AG08396 (cell line): Measurements from ENCODE around the gene ZNF385C.
"Not testable (repeated sequence)": the region's sequence is repeated elsewhere in the genome, so short reads cannot be mapped to it uniquely, and the experiment has no call there.

ENCODE experiments used
- DNase-seq: peaks from one replicate; pipeline ENCODE4 v3.0.0; 2012; ENCODE audit warnings: low spot score, mixed read lengths

Gene ZNF385C

DNA sequence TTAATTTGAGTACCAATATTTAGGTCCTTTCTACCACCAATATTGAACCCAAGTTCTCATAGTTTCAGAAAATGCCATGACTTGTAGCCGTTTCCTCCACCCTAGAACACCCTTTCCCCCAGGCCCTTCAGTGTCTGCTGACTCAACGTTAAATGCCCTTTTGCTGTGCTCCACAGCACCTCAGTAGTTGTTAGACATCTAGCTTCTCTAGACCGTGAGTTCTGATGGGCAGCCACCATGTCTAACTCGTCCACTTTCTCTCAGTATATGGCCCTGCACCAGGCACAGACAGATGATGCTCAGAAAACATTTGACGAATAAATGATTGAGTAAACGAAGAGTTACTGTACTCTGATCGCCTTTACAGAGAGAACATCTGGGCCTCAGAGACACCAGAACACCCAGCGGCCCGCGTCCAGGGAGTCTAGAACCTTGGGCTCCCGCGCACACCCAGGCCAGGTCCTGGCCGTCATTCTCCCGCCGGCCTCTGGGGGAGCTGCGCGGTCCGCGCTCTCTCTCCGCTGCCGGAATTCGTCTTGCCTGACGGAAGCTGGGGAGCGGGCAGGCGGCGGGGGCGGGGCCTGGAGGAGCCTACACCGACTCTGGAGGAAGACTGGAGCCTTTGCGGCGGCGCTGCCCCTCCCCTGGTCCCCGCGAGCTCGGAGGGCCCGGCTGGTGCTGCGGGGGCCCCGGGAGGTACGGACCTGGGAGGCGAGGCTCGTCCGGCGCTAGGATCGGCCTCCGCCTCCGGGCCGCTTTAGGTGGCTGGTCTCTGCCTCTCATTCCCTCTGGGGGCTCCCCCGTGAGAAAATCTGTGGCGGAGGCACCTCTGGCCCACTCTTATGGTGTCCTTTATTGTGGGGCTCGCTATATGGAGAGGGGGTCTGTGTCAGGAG lies 78.5 kb downstream of the ZNF385C start, which contains the start of gene NKIRAS2:
Gene NKIRAS2 (plus strand): TSS at position 582 of the 896 bp plus-strand sequence. CDS start 1,488 bp downstream, outside the sequence.
- DNase-seq: peak; percentile 96

DNA sequence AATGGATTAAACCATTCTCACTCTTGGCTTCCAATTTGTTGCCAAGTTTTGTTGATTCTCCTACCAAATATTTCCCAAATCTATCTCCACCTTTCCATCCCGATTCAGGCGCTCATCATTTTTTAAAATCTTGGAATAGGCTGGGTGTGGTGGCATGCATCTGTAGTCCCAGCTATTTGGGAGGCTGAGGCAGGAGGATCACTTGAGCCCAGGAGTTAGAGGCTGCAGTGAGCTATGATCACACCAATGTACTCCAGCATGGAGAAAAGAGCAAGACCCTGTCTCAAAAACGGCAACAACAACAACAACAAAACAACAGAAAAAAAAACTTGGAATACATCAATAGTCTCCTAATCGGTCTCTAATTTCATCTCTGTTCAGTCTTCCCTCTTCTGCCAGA lies 79.3 kb downstream of the ZNF385C start:
- no peak for DNase-seq

DNA sequence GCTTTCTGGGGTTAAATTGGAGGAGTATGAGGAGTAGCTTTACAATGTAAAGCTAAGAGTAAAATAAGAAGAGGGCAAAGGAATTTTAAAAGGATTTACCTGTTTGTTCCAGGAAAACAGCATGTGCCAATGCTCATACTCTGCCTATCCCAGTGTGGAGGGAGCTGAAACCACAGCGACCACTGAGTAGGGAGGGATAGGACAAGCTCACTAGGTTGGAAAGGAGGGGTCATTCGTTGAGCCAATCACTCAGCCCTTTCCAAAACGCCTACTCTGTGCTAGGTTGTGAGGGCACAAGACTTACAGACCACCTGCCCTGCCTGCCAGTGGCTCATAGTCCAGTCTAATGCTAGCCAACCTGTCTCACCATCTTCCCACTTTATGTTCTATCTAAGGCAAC lies 79.9 kb downstream of the ZNF385C start:
- DNase-seq: no peak

DNA sequence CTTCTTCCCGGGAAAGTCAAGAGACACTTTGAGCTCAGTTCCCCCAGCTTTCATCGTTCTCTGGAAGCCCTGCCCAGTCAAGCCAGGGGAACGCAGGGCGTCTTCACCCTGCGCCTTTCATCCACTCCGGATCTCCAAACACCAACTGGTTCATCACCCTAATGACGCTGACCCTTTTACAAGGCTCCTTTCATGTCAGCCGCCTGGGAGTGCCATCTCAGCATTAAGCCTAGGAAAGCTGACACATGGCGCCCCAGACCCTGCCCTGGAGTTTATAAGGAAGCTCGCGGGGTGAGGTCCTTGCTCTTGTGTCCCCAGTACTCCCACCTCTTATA lies 80.4 kb downstream of the ZNF385C start:
- DNase-seq: no peak

DNA sequence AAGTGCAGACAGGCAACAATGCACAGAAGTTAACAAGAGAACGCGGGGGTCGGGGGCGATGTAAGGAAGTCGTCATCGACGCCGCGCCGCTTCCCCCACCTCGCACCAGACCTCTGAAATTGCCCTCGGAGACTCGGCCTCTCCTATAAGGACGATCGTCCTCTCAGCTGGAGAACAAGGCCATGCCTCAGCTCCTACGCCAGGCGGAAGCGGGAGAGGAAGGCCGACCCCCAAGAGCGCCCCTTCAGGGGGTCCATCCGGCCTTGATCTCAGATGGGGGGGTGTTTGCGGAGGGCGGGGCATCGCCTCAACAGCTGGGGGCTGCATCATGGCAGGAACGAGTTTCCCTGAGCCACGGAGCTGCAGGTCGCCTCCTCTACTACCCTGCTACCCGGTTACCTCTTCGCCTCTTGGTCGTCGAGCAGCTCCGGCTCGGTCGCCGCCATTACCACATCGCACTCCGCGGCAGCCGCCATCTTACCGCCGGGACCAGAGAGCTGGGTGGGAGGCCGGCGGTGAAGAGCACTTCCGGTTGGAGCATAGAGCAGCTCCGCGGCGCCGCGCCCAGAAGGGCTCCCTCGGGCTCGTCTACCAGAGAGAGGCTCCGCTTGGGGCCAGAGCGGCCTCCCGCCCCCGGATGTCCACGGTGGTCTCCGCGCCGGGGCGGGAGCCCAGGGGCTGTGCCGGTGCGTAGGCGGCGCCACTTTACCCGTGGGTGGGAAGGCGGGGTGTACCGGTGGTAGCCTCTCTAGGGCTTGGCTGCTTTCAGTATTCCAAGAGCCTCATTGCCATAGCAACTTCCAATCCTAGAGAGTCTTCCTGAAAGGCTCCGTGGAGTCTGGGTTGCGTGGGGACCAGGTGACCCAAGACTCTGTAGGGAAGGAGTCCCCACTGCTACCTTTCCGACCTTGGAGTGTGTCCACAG lies 81.1 kb downstream of the ZNF385C start, which contains the start of gene DNAJC7:
Gene DNAJC7 (minus strand): TSS at position 499 of the 925 bp plus-strand sequence. CDS start 23 bp downstream, at position 476.
- DNase-seq: peak; percentile 94

DNA sequence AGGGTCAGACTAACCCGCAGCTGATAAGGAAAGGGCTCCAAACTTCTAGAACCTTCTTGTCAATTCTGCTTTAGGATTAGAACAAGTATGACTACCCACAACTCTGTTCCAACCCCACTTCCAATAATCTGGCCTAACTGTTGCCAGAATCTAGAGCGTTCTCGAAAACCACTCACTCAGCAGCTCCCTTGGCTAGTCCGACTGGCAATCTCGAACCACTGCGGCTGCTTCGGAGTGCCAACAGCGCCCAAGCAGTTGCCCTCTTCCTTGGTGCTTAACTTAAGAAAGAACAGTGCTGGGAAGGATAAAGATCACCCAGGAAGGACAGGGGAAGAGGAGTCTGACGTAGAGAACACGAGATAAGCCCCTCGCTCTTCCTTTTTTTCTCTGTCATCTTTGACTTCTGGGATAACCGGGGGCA lies 81.9 kb downstream of the ZNF385C start:
- DNase-seq: no peak

DNA sequence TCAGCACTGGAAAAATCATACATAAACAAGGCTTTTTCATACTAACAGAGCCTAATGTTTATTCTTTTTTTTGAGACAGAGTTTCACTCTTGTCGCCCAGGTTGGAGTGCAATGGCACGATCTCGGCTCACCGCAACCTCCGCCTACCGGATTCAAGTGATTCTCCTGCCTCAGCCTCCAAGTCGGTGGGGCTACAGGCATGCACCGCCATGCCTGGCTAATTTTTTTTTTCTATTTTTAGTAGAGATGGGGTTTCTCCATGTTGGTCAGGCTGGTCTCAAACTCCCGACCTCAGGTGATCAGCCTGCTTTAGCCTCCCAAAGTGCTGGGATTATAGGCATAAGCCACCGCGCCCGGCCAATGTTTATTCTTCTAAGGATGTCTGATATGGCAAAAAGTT lies 84.5 kb downstream of the ZNF385C start:
- DNase-seq: not testable (repeated sequence)

DNA sequence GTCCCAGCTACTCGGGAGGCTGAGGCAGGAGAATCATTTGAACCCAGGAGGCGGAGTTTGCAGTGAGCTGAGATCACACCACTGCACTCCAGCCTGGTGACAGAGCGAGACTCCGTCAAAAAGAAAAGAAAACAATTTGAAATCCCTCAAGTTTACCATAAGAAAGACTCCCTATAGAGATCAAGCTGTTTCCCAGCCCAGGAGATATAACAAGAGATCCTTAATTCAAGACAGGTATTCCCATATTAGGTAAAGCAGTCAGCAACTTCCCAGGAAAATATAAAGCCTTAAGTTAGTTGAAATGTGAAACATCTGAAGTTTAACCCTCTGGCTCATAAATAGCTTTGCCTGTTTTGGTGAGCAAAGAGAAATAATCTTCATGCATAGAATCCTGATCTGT lies 85.9 kb downstream of the ZNF385C start:
- not testable (repeated sequence) for DNase-seq

DNA sequence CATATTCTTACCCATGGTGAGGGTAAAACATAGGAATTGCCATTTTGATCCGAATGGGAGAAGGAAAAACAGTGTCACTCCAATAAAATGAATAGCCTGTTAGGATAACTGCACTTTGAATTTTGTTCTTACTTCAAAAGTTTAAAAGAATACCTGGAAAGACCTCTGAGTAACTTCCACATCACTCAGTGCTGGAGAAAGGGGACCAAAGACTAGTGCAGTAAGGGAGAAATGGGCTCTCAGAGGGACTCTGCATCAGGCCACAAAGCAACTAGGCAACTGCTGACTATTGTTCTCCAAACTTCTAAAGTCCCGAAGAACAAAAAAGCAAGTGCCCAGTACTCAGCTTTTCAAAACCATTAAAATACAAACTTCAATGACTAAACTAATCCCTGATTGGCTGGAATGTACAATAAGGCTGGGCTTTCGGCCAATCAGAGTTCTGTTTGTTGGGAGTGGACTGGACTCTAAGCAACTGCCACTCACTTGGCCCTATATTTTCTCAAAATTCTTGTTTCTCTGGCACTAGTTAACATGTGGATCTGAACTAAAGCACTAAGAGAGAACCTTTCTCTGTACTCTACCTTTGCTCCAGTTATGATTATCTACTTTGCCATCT lies 87.3 kb downstream of the ZNF385C start:
- peak; percentile 68 for DNase-seq

DNA sequence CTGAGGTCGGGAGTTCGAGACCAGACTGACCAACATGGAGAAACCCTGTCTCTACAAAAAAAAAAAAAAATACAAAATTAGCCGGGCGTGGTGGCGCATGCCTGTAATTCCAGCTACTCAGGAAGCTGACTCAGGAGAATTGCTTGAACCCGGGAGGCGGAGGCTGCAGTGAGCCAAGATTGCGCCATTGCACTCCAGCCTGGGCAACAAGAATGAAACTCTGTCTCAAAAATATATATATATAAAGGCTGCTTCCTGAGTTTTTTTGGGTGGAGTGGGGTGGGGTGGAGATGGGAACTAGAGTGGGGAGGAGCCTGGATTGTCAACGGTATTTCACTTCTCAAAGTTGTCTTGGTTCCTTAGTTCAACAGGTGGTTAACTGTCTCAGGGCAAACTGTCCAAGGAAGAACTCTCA lies 88.0 kb downstream of the ZNF385C start:
- DNase-seq: not testable (repeated sequence)

DNA sequence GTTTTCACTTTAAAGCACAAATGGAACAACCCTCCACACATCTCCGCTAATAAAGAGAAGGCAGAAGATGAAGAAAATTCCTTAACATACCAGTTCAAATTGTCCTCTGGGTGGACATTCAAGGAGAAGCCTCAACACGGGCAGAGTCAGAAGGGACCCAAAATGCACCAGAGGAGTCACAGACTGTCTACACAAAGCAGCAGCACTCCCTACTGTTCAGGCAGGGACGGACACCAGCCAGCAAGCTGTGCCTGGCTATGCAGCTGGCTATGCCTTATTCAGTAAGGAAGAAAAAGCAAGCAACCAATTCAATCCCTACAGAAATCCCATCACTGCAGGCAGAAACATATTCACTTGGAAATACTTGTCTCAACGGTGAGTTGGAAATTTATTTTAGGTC lies 89.1 kb downstream of the ZNF385C start:
- no peak for DNase-seq

DNA sequence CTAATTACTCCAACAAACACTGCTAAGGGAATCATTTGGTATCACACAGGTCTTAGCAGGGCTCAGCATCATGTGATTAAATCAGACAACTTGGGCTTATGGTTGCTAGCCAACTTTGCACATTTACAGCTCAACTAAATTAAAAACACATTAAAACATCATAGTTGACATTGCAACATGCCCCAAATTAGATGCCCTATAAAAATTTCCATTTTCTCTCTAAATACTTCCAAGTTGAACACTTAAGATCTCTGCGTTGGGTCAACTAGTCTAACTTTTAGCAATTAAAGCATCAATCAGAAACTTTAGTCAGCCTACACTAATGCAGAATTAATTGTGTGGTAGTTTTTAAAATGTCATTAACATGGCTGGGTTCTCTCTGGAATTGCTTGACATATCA lies 93.1 kb downstream of the ZNF385C start:
- no peak for DNase-seq

DNA sequence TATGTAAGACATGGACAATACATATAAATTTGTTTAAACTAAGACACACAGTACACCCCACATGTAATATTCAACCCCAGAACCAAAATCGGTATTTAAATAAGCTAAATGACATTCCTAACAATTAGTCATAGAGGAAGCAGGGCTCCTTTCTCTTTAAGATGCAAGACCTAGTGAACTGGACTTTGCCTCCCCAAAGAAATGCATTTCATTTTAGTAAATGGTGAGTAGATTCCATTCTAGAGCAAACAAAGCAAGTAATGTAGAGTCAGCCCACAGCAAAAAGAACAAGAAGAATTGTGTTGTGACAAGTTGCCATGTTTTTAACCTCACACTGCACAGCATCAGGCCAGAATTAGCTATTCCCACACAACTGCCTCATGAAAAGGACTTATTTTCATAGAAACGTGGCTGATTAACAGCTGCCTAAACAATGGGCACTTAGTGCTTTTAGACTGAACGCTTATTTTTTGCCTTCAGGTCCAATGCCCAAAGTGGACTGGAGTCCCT lies 95.4 kb downstream of the ZNF385C start:
- no peak for DNase-seq

DNA sequence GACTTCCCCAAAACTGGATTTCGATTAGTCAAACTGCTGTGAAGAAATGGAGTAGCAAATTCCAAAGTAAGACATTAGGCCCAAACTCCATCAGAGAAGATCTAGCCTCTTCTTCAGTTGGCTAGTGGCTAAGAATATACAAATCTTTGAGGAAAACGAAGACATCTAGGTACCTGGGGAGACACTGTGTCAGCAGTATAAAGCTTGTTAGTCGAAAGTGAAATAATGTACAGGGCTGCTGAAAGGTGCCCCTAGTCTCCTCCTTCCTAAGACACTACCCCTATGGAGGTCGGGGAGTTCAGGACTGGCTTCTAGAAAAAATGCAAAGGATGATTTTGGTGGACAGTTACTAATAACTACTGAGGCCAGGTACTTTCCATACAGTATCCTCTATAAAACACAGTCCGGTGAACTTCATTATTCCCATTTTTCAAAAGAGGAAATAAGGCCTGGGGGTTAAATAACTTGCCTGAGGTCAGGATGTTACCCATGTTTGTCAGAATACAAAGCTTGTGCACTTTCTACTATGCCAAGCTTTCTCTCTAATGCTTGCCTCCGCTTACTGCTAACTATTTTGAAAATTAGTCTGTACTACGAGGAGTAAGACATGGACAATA lies 96.0 kb downstream of the ZNF385C start:
- DNase-seq: no peak

DNA sequence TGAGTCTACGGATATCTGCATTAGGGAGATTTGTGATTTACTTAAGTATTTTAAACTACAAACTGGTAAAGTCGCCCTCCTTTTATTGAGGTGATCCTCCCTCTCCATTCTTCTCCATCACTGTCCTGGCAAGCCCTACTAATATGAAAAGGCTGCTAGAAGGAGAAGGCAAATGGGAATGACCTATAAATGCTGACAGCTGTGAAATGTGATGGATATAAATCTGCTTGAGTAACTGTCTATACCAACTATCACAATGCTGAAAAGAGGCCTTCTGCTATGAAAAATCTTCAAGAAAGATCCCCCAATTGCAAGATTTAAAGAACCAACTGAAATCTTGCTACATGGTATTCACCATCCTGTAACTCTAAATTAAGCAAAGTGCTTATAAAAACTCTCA lies 96.5 kb downstream of the ZNF385C start:
- DNase-seq: no peak

DNA sequence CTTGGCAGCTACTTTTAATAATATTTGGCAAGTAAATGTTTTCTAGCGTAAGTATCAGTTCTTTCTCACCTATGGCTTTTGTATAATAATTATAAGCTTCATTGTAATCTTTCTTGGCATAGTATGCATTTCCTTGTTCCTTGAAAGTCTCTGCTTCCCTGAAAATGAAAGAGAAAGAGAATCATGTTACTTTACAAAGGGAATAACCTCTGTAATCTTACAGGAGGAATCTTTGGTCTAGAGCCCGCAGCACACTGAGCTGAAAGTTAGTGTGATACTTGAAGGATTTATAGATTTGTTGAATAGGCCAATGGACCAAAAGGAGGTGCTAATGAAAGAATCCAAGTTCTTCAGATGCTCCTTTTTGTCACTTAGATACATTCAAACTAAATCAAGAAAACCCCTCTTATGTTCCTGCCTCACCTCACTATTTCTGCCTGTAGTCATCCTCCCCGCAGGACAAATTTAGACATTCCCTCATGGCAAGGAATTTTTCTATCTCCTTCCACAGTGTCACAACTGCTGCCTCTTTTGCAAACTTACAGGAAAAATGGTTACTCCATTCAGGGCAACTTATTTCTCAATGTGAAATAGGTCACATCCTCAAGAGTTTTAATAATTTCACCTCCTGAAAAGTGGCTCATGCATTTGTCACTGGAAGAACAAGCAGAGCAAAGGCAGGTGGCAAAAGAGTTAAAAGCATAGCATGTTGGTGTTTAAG lies 97.7 kb downstream of the ZNF385C start:
- no peak for DNase-seq

DNA sequence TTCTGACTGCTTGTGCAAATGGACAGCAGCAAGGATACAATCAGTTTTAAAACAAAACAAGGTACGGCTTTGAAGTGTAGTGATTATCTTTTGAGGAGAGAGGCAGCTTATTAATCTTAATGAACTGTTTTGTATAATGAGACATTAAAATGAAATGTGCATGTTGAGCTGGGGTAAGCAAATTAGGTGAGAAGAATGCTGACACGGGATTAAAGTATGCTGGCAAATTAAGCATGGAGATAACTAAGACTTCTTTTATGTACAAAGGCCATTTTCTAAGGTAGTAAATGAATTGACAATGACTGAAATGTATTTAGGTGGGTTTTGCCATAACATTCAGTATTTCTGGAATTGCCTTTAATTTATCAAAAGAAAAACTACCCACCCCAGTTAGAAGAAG lies 99.8 kb downstream of the ZNF385C start:
- DNase-seq: no peak

DNA sequence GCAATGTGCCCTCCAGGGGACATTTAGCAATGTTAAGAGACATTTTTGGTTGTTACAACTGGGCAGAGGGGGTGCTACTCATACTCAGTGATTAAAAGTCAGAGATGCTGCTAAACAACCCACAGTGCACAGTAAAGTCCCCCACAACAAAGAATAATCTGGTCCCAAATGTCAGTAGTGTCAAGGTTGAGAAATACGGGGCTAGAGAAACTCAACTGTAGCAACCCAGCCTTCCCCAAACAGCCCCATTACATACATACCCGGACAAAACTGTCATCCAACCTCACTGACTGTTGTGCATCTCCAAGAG lies 101.5 kb downstream of the ZNF385C start:
- DNase-seq: no peak

DNA sequence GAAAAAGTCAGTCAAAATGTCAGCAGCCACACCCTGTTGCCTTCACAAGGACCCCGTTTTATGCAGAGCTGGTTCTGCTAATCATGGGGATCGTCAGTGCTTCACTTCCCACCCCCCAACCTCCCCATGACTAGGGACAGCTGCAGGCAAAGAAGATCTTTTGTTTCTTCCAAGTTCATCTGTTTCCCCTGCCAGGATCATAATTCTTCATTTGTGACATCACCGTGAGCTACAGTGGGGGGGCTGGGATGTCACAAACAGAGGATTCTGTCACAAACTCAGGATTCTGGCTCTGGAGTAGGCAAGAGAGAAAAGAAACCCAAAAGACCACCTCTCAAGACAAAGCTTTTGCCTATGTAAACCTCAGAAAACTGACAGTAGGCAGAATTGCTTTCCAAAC lies 105.7 kb downstream of the ZNF385C start:
- DNase-seq: no peak

DNA sequence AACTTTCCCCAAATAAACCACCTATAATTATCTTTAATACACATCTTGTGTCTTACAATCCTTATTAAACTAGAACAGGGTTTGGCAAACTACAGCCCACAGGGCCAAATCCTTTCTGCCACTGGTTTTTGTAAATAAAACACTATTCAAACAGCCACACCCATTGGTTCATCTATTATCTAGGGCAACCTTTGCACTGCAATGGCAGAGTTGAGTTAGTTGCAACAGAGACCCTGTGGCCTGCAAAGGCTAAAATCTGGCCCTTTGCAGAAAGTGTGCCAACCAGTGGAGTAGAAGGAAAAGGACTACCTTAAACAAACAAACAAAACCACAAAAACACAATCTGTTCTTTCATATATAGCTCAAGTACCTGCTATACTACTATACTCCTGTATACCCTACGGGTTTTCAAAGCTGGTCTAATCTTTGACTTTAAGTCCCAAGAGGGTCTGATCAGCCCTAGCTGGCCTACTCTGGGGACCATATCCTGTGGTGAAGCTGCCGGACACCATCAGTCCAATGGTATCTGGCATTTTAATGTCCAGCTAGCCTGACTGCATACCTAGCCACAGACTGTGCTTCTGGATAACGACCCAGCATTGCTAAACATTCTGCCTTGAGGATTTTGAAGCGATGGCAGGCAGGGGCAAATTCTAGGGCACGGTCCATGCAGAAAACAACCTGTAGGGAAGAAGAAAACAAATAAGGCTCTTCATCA lies 108.4 kb downstream of the ZNF385C start:
- DNase-seq: no peak
